ENCODE results near the gene ACADVL.

DNA sequence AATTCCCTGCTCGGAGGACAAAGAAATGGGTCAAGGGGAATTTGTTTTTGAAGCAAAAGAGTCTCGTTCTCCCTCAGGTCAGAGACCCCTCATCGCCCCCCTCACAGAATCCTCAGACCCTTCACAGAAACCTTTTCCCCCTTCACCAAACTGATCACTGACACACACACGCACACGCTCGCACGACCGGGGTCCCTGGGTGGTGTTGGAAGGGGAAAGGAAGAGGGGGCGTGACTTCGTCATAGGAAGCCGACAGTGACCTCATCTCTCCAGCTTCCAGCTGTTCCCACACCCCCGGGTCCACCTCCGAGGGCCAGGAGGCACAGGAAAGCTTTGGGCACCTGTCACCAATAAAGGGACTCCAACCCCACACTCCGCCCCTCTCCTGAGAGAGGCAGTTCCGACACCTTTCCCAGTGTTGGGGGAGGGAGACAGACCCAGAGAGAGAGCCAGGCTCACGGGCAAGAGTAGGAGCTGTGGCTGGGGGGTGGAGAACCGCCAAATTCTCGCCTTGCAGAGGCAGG, 41.7 kb upstream of the ACADVL start:
- no peak for TF ChIP-seq POLR2A (IDR thresholded peaks at IDR 0.05)
- TF ChIP-seq, protein P1, sequence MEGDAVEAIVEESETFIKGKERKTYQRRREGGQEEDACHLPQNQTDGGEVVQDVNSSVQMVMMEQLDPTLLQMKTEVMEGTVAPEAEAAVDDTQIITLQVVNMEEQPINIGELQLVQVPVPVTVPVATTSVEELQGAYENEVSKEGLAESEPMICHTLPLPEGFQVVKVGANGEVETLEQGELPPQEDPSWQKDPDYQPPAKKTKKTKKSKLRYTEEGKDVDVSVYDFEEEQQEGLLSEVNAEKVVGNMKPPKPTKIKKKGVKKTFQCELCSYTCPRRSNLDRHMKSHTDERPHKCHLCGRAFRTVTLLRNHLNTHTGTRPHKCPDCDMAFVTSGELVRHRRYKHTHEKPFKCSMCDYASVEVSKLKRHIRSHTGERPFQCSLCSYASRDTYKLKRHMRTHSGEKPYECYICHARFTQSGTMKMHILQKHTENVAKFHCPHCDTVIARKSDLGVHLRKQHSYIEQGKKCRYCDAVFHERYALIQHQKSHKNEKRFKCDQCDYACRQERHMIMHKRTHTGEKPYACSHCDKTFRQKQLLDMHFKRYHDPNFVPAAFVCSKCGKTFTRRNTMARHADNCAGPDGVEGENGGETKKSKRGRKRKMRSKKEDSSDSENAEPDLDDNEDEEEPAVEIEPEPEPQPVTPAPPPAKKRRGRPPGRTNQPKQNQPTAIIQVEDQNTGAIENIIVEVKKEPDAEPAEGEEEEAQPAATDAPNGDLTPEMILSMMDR (IDR thresholded peaks at IDR 0.05), result no peak
